ENCODE data around the gene CPNE4.

CPNE4 gene

DNA sequence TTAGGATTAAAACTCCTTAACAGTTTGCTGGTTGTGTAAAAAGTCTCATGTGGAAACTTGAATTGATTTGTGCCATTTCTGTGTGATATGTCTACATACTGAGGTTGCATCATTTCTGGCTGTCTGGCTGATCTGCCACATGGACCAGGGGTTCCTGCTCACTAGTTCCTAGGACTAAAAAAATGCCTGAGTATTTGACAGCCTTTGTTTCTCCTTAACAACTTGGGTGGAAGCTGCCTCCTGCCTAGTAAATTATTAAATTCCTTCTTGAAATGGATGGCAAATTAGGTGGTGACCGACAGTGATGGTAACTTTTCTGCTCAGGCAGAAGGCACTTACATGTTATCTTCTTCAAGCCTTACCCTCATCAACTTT is 305.2 kb downstream of the CPNE4 start:
- TF ChIP-seq GATA1 (IDR thresholded peaks at IDR 0.05; ENCODE audit: low read depth, low read length) (no peak), POLR2A (IDR thresholded peaks at IDR 0.05; ENCODE audit: low read length) (no peak)
- DNase-seq: no peak

DNA sequence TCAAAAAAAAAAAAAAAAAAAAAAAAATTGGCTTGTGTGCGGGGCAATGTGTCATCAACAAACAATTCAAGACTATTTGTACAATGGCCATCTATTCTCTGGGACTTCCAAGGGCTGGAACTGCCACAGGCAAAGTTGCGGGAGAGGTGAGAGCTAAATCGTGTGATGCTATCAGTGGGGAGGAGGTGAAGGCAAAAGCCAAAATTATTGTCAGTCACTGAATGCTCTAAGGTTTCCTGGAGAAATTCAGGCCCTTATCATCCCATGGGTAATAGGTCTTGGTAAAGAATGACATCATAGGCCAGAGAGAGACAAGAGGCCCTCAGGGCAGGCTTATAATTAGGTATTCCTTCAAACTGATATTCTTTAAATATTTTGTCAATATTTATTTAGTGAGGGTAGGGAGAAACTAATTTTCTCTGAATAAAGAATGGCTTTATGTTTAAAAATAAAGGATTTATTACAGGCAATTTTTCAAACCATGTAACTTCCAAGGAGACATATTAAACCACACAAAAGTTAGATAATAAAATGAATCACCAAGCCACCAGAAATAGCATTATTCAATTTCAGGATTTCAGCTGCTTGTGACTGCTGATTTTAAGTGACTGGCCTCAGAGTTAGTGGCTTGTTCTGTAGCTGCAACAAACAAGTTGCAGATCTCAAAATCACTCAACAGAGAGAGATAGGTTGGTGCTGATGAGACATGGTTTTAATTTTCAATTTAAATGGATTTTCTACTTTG is 305.7 kb downstream of the CPNE4 start:
- DNase-seq: no peak
- TF ChIP-seq POLR2A (IDR thresholded peaks at IDR 0.05; ENCODE audit: low read length) (no peak), GATA1 (IDR thresholded peaks at IDR 0.05; ENCODE audit: low read depth, low read length) (no peak)

DNA sequence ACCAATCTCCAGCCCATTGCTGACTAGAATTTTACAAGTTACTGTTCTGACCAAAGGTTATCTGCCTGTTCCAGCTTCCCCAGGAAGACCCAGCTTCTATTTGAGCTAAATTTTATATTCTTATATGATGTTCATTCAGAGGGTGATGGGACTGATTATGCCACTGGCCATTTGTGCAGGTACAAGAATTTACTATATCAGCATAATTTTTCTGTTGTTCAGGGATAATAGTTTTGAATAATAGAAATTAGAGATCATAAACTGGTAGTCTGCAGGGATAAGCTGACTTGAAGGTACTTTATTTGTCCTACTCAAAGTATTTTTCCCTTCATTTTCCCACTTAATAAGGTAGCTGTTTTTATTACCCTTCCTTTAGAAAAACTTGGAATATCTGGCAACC is 309.4 kb downstream of the CPNE4 start:
- TF ChIP-seq GATA1 (IDR thresholded peaks at IDR 0.05; ENCODE audit: low read depth, low read length) (no peak), POLR2A (IDR thresholded peaks at IDR 0.05; ENCODE audit: low read length) (no peak)
- DNase-seq: no peak

DNA sequence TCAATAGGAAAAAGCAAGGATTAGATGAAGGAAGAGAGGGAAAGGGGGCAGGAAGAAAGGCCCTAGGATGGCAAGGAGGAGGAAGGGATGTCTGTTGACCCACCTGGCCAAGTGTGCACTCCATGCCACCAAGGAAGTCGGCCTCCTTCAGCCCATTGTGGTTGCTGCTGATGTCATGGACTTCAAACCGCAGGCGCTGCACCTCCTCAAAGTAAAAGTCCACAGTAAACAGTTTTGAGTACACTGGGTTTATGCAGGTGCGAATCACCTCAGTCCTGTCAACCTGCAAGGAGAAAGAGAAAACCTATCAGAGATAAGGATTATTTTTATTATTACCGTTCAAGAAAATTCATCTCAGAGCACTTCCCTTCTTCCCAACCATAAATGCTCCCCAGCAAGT is 311.5 kb downstream of the CPNE4 start:
- TF ChIP-seq GATA1 (IDR thresholded peaks at IDR 0.05; ENCODE audit: low read depth, low read length) (no peak), POLR2A (IDR thresholded peaks at IDR 0.05; ENCODE audit: low read length) (no peak)

DNA sequence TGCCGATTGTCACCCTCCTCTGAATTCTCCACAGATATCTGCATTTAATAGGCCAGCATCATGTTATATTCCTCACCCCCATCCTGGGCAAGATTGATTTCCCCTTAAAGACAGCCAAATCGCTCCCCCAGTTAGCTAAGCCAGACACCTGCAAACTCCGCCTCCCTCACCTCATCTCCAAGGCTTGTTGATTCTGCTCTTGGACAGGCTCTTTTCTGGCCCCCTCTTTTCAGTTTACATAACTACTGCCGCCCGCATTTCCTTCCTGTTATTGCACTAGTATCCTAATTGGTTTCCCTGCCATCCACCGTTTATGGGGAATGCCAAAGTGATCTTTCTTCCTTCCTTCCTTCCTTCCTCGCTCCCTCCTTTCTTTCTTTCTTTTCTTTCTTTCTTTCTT is 317.3 kb downstream of the CPNE4 start:
- TF ChIP-seq GATA1 (IDR thresholded peaks at IDR 0.05; ENCODE audit: low read depth, low read length) (no peak), POLR2A (IDR thresholded peaks at IDR 0.05; ENCODE audit: low read length) (no peak)
- DNase-seq: no peak

More for the DNA sequence above, 311.5 kb downstream of the CPNE4 start:
- no peak for DNase-seq

DNA sequence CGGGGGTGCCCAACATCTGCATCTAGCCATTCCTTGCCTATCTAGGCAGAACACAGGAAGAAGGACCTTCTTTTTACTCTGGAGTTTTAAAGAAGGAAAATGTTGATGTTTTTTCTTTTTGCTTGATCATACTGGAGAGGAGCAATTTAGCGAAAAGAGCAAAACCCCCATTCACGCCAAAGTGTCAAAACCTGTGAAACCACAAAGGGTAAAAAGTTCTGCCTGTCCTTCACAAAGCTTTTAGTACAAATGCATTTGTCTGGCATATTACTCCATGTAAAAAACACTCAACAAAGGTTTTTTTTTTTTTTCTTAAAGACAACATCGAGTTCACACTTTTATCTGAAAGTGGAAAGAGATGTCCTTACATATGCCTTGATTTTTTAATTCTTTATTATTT is 317.9 kb downstream of the CPNE4 start:
- TF ChIP-seq GATA1 (IDR thresholded peaks at IDR 0.05; ENCODE audit: low read depth, low read length) (no peak), POLR2A (IDR thresholded peaks at IDR 0.05; ENCODE audit: low read length) (no peak)
- DNase-seq: no peak

DNA sequence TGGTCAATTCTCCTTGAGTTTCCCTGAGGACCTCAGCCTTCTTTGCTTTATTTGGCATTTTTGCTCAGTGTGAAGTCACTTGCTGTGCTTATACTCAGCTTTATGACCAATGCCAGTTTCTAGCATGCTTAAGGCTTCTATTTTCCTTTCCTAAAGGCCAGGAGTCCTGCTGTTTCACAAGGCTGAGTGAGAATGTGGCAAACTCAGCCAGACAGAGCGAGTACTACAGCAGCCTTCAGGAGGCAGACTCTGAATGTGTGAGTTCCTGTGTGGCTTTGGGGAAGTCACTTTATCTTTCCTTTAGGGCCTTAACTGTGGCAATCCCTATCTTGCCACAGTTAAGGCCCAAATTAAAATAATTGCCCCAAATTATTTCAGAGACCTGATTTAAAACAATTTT is 318.8 kb downstream of the CPNE4 start:
- DNase-seq: no peak
- TF ChIP-seq POLR2A (IDR thresholded peaks at IDR 0.05; ENCODE audit: low read length): no peak
- TF ChIP-seq GATA1 (IDR thresholded peaks at IDR 0.05; ENCODE audit: low read depth, low read length): no peak

DNA sequence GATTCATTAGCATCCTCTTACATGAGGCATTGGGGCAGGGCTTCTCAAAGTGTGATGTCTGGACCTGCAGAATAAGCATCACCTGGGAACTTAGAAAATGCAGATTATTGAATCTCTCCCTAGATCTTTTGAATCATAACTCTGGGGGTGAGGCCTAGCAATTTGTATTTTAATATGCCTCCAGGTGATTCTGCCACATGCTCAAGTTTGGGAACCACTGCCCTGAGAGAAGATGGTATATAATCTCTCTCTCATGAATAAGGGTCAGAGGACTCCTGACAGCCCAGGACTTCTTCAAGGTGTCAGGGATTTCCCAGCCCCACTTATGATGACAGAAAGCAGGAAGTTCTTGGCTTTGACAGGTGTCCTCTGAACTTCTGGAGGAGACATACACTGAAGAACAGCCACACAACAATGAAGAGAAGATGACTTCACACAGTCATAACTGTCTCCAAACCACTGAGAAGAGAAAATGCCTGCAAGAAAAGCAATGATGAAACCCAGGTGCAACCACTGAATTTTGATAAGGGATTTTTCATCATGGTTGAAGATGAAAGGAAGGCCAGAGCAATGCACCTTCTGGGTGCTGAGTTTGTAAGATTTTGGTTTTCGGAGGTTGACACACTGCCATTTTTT is 320.1 kb downstream of the CPNE4 start:
- no peak for TF ChIP-seq GATA1 (IDR thresholded peaks at IDR 0.05; ENCODE audit: low read depth, low read length)
- no peak for TF ChIP-seq POLR2A (IDR thresholded peaks at IDR 0.05; ENCODE audit: low read length)
- DNase-seq: peak in 1 of 2 experiments; percentile 42

DNA sequence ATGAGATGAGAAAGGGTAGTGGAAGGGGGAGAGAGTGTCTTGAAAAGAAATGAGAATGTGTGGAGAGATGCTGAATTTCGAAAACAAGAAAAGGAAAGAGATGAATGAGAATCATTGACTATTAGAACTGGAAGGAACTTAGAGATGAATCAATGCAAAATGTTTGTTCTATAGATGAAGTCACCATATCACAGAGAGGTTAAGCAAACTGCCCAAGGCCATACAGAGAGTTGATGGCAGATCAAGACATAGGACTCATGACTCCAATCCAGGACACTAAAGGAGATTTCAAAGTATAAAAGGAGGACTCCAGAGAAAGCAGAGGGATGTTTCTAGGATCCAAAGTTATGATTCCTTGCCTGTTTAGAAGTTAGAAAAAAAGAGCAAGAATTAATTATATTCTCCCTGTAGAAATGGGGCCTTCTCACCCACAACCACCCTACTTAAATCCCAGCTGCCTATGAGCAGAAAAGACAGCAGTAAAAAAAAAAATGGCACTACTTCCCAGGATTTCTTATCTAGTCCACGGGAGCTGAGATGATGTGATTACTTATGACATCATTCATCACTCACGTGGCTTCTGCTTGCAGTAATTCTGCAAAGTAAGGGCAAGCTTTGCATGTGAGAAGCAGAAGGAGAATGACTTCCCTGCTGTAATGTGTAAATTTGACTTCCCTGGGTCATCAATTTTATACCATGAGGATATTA is 321.2 kb downstream of the CPNE4 start:
- TF ChIP-seq GATA1 (IDR thresholded peaks at IDR 0.05; ENCODE audit: low read depth, low read length) (no peak), POLR2A (IDR thresholded peaks at IDR 0.05; ENCODE audit: low read length) (no peak)
- DNase-seq: no peak

DNA sequence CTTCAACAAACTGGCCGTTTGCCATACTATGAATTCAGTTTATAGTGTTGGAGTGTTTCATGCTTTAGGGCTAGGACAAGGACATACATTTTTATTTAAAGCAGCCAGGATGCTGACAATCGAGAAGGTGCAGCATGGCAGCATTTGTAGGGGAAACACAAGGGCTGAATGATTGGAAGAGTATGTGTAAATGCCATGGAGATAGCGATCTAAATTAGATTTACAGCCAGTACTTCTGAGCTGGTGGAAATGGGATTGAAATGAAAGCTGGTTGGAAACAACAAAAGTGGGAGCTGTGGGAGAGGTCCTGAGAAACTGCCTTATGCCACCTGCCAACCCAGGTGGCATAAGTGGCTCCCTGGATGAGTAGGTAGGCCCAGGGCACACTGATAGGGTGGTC is 322.2 kb downstream of the CPNE4 start:
- TF ChIP-seq POLR2A (IDR thresholded peaks at IDR 0.05; ENCODE audit: low read length) (no peak), GATA1 (IDR thresholded peaks at IDR 0.05; ENCODE audit: low read depth, low read length) (no peak)
- no peak for DNase-seq

DNA sequence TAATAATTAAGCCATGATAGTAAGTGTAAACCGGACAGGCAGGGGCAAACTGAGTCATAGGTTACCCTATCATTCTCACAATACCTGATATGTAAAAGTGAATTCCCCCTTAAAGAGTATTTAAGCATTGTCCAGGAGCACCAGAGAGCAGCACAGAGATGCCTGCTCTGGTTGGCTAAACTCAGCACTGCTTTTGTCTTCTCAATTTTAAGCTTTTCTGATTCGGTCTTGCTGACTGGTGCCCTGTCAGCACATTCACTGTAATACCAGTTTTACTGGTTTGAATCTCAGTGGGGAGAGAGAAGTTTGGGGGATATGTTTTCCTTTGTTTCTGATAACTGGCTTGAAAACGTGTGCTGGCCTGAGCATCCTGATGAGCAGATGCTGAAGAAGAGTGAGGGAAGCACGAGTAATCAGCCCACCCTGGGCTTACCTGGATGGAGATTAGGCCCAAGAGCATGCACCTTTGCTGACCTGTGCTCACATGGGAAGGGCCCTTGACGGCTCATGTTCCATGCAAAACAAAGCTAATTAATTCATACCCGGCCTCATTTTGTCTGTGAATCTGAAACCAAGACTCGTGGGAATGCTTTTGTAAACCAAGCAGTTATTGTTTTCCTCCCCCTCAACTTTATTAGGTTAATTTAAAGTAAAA is 323.6 kb downstream of the CPNE4 start:
- no peak for TF ChIP-seq GATA1 (IDR thresholded peaks at IDR 0.05; ENCODE audit: low read depth, low read length)
- no peak for TF ChIP-seq POLR2A (IDR thresholded peaks at IDR 0.05; ENCODE audit: low read length)
- no peak for DNase-seq

DNA sequence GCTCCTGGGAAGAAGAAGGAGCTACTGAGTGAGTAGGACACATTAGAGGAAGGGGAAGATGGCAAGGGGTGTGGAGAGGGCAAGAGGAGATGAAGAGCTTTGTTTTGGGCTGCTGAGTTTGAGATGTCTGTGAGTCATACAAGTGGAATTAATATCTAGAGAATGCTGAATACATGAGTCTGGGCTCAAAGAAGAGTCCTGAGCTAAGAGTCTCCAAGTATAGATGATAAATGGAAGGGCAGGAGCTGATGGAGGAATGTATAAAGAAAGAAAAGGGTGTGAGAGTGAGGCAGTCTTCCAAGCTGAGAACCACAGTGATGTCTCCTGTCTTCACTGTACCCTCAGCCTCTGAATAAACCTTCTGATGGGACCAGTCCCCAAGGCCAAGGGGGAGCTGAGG is 326.6 kb downstream of the CPNE4 start:
- DNase-seq: no peak
- TF ChIP-seq GATA1 (IDR thresholded peaks at IDR 0.05; ENCODE audit: low read depth, low read length): no peak
- no peak for TF ChIP-seq POLR2A (IDR thresholded peaks at IDR 0.05; ENCODE audit: low read length)

DNA sequence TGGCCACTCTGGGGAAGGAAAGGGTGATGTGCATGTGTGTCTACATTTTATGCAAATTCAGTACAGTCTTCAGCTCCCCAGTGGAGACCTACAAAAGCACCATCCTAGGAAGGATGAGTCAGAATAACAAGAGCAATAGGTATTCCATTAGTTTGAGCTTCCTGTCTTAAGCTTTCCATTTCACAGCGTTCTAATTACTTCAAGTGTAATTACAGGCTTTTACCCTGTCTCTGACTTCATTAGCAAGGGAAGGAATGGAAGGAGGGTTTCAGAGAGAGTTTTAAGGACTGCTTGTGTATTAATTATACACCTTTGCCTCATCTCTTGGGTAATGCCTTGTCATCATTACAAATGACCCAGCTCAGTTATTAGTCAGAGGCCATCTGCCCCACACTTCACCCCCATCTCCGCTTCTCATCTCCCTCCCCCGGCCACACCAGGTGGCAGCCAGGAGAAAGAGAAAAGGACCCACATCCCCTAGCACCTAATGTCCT is 329.2 kb downstream of the CPNE4 start:
- no peak for DNase-seq
- TF ChIP-seq GATA1 (IDR thresholded peaks at IDR 0.05; ENCODE audit: low read depth, low read length) (no peak), POLR2A (IDR thresholded peaks at IDR 0.05; ENCODE audit: low read length) (no peak)

DNA sequence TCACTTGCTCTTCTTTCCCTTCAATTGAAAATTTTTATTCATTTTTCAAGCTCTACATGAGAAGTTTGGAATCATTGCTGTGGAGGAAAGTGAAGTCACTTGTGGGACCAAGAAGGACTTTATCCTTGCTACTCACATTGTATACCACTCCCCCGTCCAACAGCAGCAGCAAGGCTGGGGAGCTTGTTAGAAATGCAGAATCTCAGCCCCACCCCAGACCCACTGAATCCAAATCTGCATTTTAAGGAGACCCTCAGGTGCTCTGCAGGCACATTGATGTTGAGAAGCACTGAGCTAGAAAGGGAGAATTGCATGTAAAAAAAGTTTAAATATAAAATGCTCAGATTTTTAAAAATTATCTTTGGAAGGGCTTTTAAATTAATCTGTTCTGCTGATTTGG is 329.7 kb downstream of the CPNE4 start:
- no peak for DNase-seq
- no peak for TF ChIP-seq POLR2A (IDR thresholded peaks at IDR 0.05; ENCODE audit: low read length)
- no peak for TF ChIP-seq GATA1 (IDR thresholded peaks at IDR 0.05; ENCODE audit: low read depth, low read length)

Data from erythroblast (primary cell).